ENCODE results near the gene SGTB.
"Not testable (repeated sequence)": the region's sequence is repeated elsewhere in the genome, so short reads cannot be mapped to it uniquely, and the experiment has no call there.

Gene SGTB

DNA sequence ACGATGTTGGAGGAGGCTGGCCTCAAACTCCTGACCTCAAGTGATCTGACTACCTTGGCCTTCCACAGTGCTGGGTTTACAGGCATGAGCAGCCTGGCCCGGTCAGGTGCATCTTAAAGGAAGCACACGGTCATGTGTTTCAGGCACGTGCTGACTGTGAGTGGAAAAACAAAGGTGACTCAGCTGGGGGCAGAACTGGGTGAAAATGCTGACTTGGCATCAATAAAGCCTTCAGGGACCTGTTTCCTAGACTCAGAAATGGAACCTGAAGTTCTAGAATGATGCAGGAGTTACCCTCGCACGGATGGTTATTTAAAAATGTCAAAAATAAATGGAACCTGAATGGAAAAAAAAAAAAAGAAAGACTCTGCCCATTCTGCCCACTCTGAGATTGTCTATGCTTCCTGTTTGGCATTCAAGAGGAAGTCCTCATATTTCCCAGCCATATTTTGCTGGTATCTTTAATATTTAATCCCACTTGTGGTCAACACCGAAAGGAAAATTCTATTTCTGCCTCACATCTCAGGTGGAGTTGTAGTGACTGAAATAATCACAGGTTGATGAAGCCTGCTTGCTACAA, 12.4 kb upstream of the SGTB start:
- not testable (repeated sequence) for DNase-seq (ENCODE audit: low read depth)

DNA sequence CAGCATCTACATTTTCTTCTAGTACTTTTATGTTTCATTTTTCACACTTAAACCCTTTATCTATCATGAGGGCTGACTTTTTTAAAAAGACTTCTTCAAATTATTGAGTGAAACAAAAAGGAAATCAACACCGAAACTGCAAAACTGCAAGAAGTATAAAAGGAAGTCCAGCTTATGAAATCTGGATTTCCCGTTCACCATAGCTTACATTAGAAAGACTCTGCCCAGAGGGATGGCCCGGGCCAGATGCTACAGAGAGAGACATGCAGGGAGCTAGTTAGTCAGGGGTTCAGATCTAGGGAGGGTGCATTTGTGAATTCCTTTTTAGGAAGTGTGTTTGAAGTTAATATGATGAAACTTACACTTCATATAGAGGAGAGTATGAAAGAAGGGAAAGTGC, 10.1 kb upstream of the SGTB start:
- not testable (repeated sequence) for DNase-seq (ENCODE audit: low read depth)

DNA sequence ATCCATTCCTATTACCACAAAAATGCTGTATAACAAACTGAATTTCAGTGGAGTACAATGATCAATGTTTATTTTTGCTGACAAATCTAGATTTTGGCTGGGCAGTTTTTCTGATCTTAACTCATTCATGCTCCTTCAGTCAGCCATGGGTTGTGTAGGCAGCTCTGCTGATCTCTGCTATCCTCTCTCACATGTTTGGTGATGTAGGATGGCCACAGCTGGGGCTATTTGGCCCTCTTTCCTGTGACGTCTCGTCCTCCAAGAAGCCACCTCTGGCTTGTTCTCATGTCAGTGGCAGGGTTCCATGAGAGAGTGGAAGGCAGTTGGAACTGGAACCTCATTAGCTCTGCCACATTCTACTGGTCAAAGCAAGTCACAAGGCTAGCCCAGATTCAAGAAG, 9.0 kb upstream of the SGTB start:
- DNase-seq (ENCODE audit: low read depth): no peak

DNA sequence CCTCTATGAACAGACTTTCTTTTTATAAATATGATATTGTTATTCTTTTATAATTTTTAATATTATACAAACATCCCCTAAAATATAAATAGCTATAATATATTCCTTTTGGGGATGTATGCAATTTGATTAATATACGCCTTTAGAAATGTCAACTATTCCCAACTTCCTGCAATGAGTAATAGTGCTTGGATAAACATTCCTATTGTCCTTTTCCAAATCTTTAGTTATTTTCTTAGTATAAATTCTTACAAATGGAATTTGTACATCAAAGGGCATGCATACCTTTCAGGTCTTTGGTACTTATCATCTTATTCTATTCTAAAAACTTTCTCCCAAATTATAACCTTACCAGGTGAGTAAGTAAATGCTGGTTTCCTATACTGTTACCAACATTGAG, 6.3 kb upstream of the SGTB start:
- DNase-seq (ENCODE audit: low read depth): no peak

DNA sequence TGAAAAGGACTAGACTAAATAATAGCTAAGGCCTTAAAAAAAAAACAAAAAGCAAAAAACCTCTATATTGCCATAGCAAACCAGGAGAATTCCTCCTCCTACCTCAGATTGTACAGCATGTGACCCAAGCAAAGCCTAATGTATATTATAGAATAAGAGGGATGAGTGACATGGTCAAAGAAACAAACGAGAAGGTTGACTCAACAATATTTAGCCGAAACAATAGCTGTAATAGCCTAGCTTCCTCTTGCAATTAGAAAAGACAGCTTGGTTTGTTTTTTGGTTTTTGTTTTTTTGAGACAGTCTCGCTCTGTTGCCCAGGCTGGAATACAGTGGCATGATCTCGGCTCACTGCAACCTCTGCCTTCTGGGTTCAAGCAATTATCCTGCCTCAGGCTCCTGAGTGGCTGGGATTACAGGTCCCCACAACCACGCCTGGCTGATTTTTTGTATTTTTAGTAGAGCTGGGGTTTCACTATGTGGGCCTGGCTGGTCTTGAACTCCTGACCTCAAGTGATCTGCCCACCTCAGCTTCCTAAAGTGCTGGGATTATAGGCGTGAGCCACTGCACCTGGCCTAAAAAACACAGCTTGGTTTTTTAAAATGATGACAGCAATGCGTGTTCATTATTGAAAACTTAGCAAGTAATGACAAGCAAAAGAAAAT, 5.7 kb upstream of the SGTB start:
- DNase-seq (ENCODE audit: low read depth): no peak

DNA sequence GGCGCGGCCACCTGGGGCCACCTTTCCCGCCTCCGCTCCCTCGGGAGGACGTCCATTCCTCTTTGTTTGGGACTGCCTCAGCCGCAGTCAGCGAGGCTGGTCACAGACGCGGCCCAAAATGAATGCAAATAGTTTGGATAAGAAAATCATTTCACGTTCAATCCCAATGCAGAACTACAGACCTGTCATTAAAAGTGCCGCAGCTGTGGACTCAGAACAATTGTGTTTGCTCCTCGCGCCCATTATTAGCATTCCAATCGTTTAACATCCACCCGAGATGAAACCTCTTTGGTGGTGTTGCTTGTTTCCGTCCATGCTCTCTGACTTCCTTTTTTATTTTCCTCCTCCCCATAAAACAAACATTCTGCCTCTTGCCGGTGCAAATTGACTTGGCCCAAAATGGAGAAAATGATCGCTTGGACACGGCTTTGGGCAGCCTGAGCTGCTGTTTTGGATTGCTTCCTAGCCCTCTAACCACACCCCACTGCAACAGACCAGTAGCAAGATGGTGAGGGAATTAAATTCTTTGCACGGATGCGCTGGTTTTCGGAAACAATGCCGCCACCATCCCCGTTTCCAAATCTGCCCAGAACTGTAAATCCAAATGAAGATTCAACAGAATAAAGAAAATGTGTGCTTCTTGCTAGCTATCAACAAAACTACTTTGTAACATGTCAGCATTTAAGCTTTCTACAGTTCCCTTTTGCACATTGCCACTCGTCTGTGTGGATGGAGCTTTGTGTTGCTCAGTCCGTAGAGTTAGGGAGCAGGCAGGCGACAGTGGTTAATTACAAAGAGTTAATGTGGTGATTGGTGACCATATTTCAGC, 880 bp upstream of the SGTB start:
- no peak for DNase-seq (ENCODE audit: low read depth)

DNA sequence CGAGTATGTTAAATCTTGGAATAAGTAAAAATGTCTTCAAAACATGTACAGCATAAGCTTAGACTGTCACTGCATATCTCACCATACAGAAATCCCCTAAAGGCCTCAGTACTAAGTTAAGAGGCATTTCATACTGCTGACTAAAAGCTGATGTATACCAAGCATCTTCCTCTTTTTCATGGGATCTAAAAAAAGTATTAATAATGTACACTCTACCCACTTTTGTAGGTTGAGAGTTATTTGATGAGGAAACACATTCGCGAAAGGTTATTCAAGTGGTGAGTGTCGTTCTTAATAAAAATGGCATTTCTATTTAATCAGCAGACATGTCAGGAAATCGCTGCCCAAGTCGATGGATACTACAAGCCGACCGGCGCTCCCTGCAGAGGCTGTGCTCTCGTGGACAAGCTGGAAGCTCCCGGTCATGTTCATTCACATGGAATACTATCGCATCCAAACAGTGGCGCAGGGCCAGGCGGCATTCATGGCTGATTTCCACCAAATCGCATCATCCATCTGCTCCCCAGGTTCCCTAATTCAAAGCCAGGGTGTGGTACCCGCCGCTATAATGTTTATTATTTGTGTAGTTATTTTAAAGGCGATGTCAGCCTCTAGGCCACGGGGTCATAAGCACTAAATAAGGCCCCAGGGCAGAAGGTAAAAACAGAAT, 724 bp downstream of the SGTB start:
- DNase-seq (ENCODE audit: low read depth): no peak

DNA sequence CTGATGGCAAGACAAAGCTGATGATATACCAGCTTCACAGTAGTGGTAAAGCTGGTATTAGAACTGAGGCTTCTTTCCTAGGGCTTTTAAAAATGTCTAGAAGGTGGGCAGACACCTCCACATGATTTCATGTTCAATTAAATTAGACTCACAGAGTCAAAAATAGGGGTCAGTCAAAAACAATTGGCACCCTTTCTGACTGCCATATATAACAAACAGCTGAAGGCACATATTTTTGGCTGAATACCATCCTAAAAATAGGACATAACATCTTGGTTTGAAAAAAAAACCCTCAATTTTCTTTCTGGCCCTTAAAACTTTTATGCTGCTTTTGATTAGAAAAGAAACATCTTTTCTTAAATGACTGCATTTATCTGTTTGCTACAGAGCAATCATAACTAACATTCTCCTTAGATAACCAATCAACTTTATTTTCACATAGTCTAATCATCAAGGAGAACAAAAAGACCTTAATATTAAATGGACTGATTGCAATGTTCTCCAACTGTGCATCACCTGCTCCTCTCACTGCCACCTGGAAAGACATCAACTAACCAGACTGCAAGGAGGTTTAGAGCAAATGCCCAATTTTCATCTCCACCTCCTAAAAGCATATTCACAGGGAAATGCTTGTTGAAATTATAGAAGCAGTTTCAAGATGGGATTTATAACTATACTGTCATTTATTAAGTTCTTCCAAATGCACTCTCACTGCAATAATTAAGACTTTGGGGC, 3.2 kb downstream of the SGTB start:
- no peak for DNase-seq (ENCODE audit: low read depth)

DNA sequence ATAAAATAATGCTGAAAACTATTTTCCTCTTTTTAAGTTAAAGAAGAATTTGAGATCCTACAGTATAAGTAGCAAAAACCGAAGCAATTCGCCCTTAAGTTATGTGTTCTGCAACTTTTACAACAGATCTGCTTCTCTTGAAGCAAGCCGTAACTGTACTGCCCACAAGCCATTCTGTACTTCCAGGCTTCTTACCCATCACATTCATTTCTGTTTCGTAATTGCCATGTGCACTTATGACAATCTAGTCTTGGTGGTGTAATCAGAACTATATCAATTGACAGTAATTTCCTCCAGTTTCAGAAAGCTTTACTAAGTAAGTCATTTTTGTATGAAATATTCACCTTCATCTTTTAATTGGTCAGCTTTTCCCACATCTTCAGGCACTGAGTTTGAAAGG, 13.8 kb downstream of the SGTB start:
- DNase-seq (ENCODE audit: low read depth): no peak

DNA sequence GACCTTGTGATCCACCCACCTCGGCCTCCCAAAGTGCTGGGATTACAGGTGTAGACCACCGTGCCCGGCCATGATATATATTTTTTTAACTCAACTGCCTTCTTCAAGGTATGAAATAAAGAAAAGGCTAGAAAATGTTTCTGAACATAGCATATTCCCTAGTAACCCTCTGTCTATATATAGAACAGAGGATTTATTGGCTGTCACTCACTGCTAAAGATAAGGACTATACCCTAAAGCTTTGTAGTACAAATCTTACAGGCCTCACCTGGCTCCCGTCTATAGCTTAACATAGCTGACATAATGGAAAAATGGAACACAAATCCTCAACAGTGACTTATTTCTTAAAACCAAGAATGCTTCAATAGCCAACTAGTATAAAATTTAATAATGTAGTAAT, 14.2 kb downstream of the SGTB start:
- no peak for DNase-seq (ENCODE audit: low read depth)

DNA sequence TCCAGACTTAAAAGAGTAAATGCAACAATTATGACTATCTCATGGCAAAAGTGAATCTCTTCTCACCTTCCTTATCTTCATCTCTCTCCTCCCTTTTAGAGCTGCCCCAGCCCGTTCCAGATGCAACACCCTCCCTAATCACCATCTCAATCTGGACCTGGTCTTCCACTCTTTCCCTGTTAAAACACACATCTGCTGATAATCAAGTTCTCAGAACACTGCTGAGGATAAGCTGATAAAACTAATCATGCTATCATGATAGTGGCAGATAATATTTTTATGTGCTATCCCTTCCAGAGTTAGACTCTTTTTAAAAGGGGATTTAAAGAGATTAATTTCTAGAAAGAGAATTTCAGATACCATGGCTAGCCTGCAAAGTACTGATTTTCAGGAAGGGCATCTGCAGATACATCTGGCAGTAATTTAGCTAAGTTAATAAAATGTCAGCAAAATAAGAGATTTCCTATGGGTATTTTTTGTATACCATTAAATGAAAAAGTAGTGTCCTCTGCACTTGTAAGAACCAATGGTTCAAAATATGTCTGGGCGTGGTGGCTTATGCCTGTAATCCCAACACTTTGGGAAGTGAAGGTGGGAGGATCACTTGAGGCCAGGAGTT, 17.2 kb downstream of the SGTB start:
- DNase-seq (ENCODE audit: low read depth): no peak

DNA sequence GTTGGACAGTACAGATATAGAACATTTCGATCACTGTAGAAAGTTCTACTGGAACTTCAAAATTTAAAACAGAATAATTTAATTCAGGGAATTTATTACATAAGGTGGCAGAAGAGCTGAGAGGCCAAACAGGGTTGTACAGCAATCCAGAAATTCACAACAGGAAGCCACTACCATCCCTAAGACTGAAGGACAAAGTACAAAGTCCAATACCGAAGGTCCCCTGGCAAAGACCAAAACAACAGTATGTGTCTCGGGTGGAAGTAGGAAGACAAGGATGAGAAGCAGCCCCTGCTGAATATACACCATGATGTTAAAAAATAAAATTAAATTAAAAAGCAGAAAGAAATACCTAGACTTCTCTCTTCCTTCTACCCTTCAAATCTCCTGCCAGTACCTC, 19.9 kb downstream of the SGTB start:
- DNase-seq (ENCODE audit: low read depth): no peak

DNA sequence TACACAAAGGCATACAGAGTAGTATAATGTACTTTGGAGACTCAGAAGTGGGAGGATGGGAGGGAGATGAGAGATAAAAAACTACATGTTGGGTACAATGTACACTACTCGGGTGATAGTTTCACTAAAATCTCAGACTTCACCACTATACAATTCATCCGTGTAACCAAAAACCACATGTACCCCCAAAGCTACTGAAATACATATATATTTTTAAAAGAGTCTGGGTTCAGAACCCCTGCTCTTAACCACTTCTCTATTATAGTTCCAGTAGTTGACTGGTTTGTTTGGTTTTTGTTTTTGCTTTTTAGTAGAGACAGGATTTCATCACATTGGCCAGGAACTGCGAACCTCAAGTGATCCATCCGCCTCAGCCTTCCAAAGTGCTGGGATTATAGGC, 22.6 kb downstream of the SGTB start:
- no peak for DNase-seq (ENCODE audit: low read depth)

DNA sequence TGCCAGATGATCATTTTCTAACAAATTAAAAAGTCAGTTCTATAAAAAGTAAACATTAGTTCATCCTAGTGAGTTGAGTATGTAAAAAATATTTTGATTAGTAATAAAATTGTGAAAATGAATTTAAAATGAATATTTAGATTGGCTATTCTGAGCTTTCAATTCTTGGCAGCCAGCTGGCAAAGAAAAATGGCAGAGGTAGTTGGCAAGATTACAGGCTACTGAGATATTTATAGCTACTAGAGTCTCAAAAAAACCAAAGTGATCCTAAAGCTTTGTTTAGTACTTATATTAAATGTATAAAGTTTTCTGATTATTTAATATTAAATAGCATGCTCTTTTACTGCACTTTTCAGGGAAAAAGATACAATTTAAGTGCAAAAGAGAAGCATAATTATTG, 25.0 kb downstream of the SGTB start:
- no peak for DNase-seq (ENCODE audit: low read depth)

DNA sequence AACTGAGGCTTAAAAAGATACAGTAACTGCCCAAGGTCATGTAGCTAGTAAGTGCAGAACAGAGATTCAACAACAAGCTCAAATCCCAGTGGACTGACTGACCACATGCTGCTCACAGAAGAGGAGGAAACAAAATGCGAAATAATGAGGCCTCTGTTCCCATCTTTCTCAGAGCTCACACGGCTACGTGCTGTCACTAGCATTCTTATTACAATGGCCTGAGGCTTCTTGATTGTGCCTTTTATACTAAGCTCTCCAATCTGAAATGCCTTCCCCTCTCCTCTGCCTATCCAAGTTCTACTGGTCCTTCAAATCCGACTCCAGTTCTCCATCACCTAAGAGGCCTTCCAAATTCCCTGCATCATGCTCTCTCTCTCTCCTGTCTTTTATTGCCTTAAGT, 26.0 kb downstream of the SGTB start:
- DNase-seq (ENCODE audit: low read depth): no peak

DNA sequence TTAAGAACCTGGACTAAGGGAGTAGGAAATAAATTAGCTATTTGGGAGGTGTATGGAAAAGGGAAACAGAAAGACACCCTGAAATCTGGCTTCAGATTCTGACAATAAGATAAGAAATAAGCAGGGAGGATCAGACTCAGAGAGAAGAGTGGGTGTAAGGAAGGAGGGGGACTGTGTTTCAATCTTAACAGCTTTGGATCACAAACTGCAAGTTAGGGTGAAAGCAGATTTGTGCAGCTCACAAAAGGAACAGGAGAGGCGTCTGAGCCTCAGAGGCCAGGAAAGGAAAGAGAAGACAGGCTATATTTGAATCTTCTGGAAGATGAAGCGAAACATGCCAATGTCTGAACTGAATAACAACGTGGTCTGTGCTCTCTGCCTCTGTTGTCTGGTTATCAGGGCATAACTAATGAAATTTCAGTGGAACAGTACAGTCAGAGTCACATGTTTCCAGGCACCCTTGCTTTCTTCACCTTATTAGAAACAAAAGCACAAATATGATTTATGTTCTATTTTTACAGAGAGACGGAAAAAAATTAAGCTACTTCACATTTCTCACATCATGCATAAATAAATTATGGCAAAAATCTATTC, 26.6 kb downstream of the SGTB start:
- DNase-seq (ENCODE audit: low read depth): no peak

DNA sequence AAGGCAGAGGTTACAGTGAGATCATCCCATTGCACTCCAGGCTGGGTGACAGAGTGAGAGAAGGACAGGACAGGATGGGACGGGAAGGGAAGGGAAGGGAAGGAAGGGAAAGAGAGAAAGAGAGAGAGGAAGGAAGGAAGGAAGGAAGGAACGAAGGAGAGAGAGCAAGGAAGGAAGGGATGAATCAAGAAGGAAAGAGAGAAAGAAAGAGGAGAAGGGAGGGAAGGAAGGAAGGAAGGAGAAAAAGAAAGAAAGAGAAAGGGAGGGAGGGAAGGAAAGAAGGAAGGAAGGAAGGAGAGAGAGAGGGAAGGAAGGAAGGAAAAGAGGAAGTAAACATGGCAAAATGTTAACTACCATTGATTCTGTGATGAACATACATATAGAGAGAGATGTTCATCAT, 28.8 kb downstream of the SGTB start:
- no peak for DNase-seq (ENCODE audit: low read depth)

DNA sequence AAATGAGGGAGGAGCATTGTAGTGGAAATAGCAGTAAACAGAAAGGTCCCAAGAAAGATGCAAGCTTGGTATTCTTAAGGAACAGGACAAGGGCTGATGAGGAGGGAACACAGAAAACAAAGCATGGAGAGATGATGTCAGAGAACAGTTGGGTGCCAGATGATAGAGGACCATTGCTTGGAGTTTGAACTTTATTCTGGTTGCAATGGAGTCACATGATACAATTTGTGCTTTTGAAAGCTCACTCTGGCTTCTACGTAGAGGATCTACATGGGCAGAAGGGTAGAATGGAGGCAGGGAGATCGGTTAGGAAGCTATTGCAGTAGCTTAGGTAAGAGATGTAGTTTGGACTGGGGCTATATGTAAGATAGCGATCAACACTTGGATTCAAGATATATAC, 39.8 kb downstream of the SGTB start:
- DNase-seq (ENCODE audit: low read depth): no peak

DNA sequence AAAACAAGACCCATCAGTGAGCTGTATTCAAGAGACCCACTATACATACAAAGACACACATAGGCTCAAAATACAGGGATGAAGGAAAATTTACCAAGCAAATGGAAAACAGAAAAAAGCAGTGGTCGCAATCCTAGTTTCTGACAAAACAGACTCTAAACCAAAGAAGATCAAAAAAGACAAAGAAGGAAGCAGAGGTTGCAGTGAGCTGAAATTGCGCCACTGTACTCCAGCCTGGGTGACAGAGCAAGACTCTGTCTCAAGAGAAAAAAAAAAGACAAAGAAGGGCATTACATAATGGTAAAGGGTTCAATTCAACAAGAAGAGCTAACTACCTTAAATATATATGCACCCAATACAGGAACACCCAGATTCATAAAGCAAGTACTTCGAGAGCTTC, 45.9 kb downstream of the SGTB start:
- DNase-seq (ENCODE audit: low read depth): not testable (repeated sequence)

DNA sequence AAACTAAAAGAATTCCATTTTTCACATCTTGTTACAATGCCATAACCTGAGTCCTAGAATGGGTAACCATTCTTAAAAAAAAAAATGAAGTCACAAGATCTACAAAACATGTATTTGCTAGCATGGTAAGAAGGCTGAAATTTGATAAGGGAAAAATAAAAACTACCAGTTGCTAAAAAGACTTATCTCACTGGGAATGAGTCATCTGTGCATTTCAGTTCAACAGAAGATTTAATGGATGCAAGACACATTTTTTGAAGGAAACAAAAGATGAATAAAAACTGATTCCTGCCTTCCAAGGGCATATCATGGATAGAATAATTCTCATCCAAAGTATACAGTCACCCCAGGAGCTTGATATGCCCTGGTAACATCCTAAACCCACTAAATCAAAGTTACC, 47.2 kb downstream of the SGTB start:
- no peak for DNase-seq (ENCODE audit: low read depth)

DNA sequence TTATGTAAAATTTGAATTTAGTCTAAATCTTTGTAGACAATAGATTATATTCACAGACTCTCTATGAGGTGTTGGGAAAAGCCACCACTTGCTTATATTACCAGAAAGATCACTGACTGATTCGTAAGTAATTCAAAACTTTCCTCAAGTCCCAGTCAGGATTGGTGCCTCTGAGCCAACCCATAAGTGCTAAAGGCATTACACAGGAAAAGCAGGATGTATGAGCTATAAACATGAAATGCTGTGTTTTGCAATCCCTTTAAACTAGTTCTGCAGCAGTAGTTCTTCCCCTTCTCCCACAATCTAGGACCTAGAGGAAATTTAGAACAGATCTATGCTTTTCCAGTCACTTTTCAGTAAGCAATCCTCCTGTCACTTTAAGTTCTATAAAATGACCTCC, 49.1 kb downstream of the SGTB start:
- no peak for DNase-seq (ENCODE audit: low read depth)
